Measurements from ENCODE around the gene SEMA3G.

GRCh38 chr3:52399593-52399992, 45.3 kb downstream of the SEMA3G start:
- TF ChIP-seq, protein P1, sequence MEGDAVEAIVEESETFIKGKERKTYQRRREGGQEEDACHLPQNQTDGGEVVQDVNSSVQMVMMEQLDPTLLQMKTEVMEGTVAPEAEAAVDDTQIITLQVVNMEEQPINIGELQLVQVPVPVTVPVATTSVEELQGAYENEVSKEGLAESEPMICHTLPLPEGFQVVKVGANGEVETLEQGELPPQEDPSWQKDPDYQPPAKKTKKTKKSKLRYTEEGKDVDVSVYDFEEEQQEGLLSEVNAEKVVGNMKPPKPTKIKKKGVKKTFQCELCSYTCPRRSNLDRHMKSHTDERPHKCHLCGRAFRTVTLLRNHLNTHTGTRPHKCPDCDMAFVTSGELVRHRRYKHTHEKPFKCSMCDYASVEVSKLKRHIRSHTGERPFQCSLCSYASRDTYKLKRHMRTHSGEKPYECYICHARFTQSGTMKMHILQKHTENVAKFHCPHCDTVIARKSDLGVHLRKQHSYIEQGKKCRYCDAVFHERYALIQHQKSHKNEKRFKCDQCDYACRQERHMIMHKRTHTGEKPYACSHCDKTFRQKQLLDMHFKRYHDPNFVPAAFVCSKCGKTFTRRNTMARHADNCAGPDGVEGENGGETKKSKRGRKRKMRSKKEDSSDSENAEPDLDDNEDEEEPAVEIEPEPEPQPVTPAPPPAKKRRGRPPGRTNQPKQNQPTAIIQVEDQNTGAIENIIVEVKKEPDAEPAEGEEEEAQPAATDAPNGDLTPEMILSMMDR (conservative IDR thresholded peaks at IDR 0.05) = no peak
- no peak for TF ChIP-seq ZFX (IDR thresholded peaks at IDR 0.05)

All from C4-2B (cell line).